Muscle layer of colon (tissue), 2 donors: ENCODE measurements around the gene DOP1A.

ENCODE experiments used
- H3K27ac ChIP-seq: one replicate; pipeline ENCODE4 v1.7.0; 2013; ENCODE audit warnings: low read depth, mild to moderate bottlenecking, low read length, moderate library complexity
- H3K27me3 ChIP-seq, 2 donors: one replicate each; pipeline ENCODE4 v1.7.0; 2013; ENCODE audit warnings: low read length in 2 of 2, mild to moderate bottlenecking in 2 of 2; ENCODE audit not compliant: insufficient read depth in 2 of 2, control insufficient read depth in 1 of 2
- H3K36me3 ChIP-seq: one replicate; pipeline ENCODE4 v1.7.0; 2013; ENCODE audit warnings: mild to moderate bottlenecking, low read length; ENCODE audit not compliant: insufficient read depth
- H3K4me1 ChIP-seq: one replicate; pipeline ENCODE4 v1.7.0; 2013; ENCODE audit warnings: mild to moderate bottlenecking, low read length; ENCODE audit not compliant: insufficient read depth
- H3K4me3 ChIP-seq, 2 donors: one replicate each; pipeline ENCODE4 v1.7.0; 2013; ENCODE audit warnings: low read length in 2 of 2, low read depth in 1 of 2, mild to moderate bottlenecking in 1 of 2, moderate library complexity in 1 of 2
- H3K9ac ChIP-seq: one replicate; pipeline ENCODE4 v1.7.0; 2013; ENCODE audit warnings: low read length
- H3K9me3 ChIP-seq: one replicate; pipeline ENCODE4 v1.7.0; 2013; ENCODE audit warnings: mild to moderate bottlenecking, low read length
- donor health status: abdominal sarcoma.
- donor health status: Adenocarcinoma of cecum.

DOP1A gene

GRCh38 chr6:83055366-83055964 lies 12.0 kb upstream of the DOP1A start:
- no peak overlapping the region for H3K9ac ChIP-seq
- H3K27ac ChIP-seq = no peak overlapping the region
- no peaks in the 10 kb centered on the region for H3K9me3 ChIP-seq

GRCh38 chr6:83057705-83058321 lies 9.7 kb upstream of the DOP1A start:
- Histone ChIP-seq H3K4me3 (no peak overlapping the region), H3K9ac (no peak overlapping the region), H3K27ac (no peak overlapping the region), H3K4me1 (no peaks in the 10 kb centered on the region), H3K27me3 (no peaks in the 10 kb centered on the region), H3K36me3 (no peaks in the 10 kb centered on the region), H3K9me3 (no peaks in the 10 kb centered on the region)

More at GRCh38 chr6:83055366-83055964, 12.0 kb upstream of the DOP1A start:
- Histone ChIP-seq H3K36me3 (no peaks in the 10 kb centered on the region), H3K4me1 (no peaks in the 10 kb centered on the region), H3K4me3 (no peak overlapping the region), H3K27me3 (no peaks in the 10 kb centered on the region)

- no peaks in the 10 kb centered on the region for H3K27me3 ChIP-seq
- no peak overlapping the region for H3K9ac ChIP-seq
- peaks cover 9% of the 10 kb centered on the region for H3K4me1 ChIP-seq
- no peaks in the 10 kb centered on the region for H3K9me3 ChIP-seq
- no peak overlapping the region for H3K4me3 ChIP-seq
- H3K36me3 ChIP-seq = no peaks in the 10 kb centered on the region
- no peak overlapping the region for H3K27ac ChIP-seq
These were observed 6.3 kb upstream of the DOP1A start for GRCh38 chr6:83061190-83061589.

- H3K4me1 ChIP-seq = peaks cover 9% of the 10 kb centered on the region
- no peaks in the 10 kb centered on the region for H3K27me3 ChIP-seq
- no peaks in the 10 kb centered on the region for H3K36me3 ChIP-seq
- no peak overlapping the region for H3K9ac ChIP-seq
- H3K4me3 ChIP-seq = no peak overlapping the region
- H3K9me3 ChIP-seq = no peaks in the 10 kb centered on the region
- no peak overlapping the region for H3K27ac ChIP-seq
These were observed 5.2 kb upstream of the DOP1A start for GRCh38 chr6:83062225-83062624.

GRCh38 chr6:83065511-83066192 lies 1.8 kb upstream of the DOP1A start, which contains the start of gene UBE3D:
Gene UBE3D (minus strand): TSS chr6:83065841. CDS start chr6:83065718, 123 bp downstream.
- Histone ChIP-seq H3K4me3 (peak within 1 kb of the TSS; percentile 87 to 88), H3K36me3 (no peaks in the 10 kb centered on the region), H3K9ac (peak within 1 kb of the TSS; percentile 92), H3K27ac (peak within 1 kb of the TSS; percentile 61), H3K9me3 (no peaks in the 10 kb centered on the region), H3K4me1 (peaks cover 24% of the 10 kb centered on the region), H3K27me3 (no peaks in the 10 kb centered on the region)

GRCh38 chr6:83068616-83069015 lies 1.1 kb downstream of the DOP1A start:
- H3K36me3 ChIP-seq = no peaks in the 10 kb centered on the region
- no peaks in the 10 kb centered on the region for H3K9me3 ChIP-seq
- peaks cover 24% of the 10 kb centered on the region for H3K4me1 ChIP-seq
- no peaks in the 10 kb centered on the region for H3K27me3 ChIP-seq
- H3K4me3 ChIP-seq = peak overlapping the region in 1 of 2 donors; percentile 79
- H3K9ac ChIP-seq = peak overlapping the region; percentile 63
- no peak overlapping the region for H3K27ac ChIP-seq

- H3K9ac ChIP-seq = no peak overlapping the region
- H3K27me3 ChIP-seq = no peaks in the 10 kb centered on the region
- no peak overlapping the region for H3K4me3 ChIP-seq
- H3K9me3 ChIP-seq = no peaks in the 10 kb centered on the region
- H3K27ac ChIP-seq = no peak overlapping the region
- H3K36me3 ChIP-seq = no peaks in the 10 kb centered on the region
- H3K4me1 ChIP-seq = peaks cover 18% of the 10 kb centered on the region
These were observed 2.2 kb downstream of the DOP1A start for GRCh38 chr6:83069633-83070032.

GRCh38 chr6:83071023-83071422 lies 3.6 kb downstream of the DOP1A start:
- Histone ChIP-seq H3K27me3 (no peaks in the 10 kb centered on the region), H3K4me1 (peaks cover 15% of the 10 kb centered on the region), H3K27ac (no peak overlapping the region), H3K9ac (no peak overlapping the region), H3K9me3 (no peaks in the 10 kb centered on the region), H3K4me3 (no peak overlapping the region), H3K36me3 (no peaks in the 10 kb centered on the region)

- Histone ChIP-seq H3K27me3 (no peaks in the 10 kb centered on the region), H3K9me3 (no peaks in the 10 kb centered on the region), H3K36me3 (no peaks in the 10 kb centered on the region), H3K4me1 (peaks cover 15% of the 10 kb centered on the region), H3K9ac (no peak overlapping the region), H3K4me3 (no peak overlapping the region), H3K27ac (no peak overlapping the region)
These were observed 4.2 kb downstream of the DOP1A start for GRCh38 chr6:83071707-83072106.

GRCh38 chr6:83072726-83073125 lies 5.3 kb downstream of the DOP1A start:
- H3K4me3 ChIP-seq = no peak overlapping the region
- no peak overlapping the region for H3K27ac ChIP-seq
- no peaks in the 10 kb centered on the region for H3K36me3 ChIP-seq
- no peaks in the 10 kb centered on the region for H3K9me3 ChIP-seq
- peaks cover 15% of the 10 kb centered on the region for H3K4me1 ChIP-seq
- H3K9ac ChIP-seq = no peak overlapping the region
- no peaks in the 10 kb centered on the region for H3K27me3 ChIP-seq

GRCh38 chr6:83073615-83074014 lies 6.1 kb downstream of the DOP1A start:
- no peak overlapping the region for H3K4me3 ChIP-seq
- H3K9ac ChIP-seq = no peak overlapping the region
- peaks cover 10% of the 10 kb centered on the region for H3K4me1 ChIP-seq
- no peak overlapping the region for H3K27ac ChIP-seq
- no peaks in the 10 kb centered on the region for H3K27me3 ChIP-seq
- no peaks in the 10 kb centered on the region for H3K9me3 ChIP-seq
- no peaks in the 10 kb centered on the region for H3K36me3 ChIP-seq
